H1 (cell line): ENCODE results near the gene APOBEC3G.

Experiments used
- CHD2 ChIP-seq: IDR thresholded peaks from 2 replicates; pipeline ENCODE4 v1.6.1; 2012; ENCODE audit warnings: low read length, improper control_type of control experiment
- EZH2 ChIP-seq: fragments of 200-600 bp; sonication (generic); IDR thresholded peaks from 2 replicates; pipeline ENCODE4 v1.7.1; 2012; ENCODE audit warnings: low read depth, mild to moderate bottlenecking, moderate library complexity, low read length, inconsistent platforms; ENCODE audit not compliant: severe bottlenecking
- NRF1 ChIP-seq: IDR thresholded peaks from 2 replicates; pipeline ENCODE4 v1.6.1; 2011; ENCODE audit warnings: mild to moderate bottlenecking, low read depth, low read length, improper control_type of control experiment
- RAD21 ChIP-seq, 2 experiments: IDR thresholded peaks in 1 of 2; conservative IDR thresholded peaks in 1 of 2; 2 replicates each; pipeline ENCODE4 v1.6.1; 2011; ENCODE audit warnings: low read depth in 2 of 2, low read length in 2 of 2, improper control_type of control experiment in 1 of 2, inconsistent platforms in 1 of 2, mild to moderate bottlenecking in 1 of 2, moderate library complexity in 1 of 2
- RFX5 ChIP-seq: IDR thresholded peaks from 2 replicates; pipeline ENCODE4 v1.6.1; 2011; ENCODE audit warnings: low read depth, low read length, improper control_type of control experiment, borderline replicate concordance
- TF ChIP-seq, protein P1 (sequence below), 3 experiments: IDR thresholded peaks; 1 replicate in 2 of 3; 2 replicates in 1 of 3; pipeline versions ENCODE4 v1.5.1 to v1.6.1; 2011; ENCODE audit warnings: low read length in 3 of 3, mild to moderate bottlenecking in 3 of 3, inconsistent platforms in 2 of 3, low read depth in 1 of 3, moderate library complexity in 1 of 3; ENCODE audit not compliant: insufficient read depth in 1 of 3; ENCODE audit errors: control extremely low read depth in 1 of 3
- TF ChIP-seq, protein P2 (sequence below): IDR thresholded peaks from 2 replicates; pipeline ENCODE4 v1.6.1; 2011; ENCODE audit warnings: low read depth, mild to moderate bottlenecking, low read length; ENCODE audit not compliant: insufficient read depth
- TF ChIP-seq, protein P3 (sequence below): IDR thresholded peaks from 2 replicates; pipeline ENCODE4 v1.6.1; 2011; ENCODE audit warnings: low read length, improper control_type of control experiment

DNA sequence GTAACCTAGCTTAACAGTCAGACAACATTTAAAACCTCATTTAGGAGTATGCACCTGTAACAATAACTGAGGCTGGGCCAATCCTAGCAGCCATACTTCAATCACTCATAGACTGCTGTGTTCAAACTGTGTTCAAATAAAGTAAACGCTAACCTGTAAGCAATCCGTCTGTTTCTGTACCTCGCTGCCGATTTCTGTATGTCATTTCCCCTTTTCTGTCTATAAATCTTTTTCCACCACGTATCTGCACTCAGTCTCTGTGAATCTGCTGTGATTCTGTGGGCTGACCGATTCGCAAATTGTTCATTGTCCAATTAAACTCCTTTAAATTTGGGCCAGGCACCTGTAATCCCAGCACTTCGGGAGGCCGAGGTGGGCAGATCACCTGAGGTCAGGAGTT, 32.3 kb downstream of the APOBEC3G start:
- TF ChIP-seq, protein P1, sequence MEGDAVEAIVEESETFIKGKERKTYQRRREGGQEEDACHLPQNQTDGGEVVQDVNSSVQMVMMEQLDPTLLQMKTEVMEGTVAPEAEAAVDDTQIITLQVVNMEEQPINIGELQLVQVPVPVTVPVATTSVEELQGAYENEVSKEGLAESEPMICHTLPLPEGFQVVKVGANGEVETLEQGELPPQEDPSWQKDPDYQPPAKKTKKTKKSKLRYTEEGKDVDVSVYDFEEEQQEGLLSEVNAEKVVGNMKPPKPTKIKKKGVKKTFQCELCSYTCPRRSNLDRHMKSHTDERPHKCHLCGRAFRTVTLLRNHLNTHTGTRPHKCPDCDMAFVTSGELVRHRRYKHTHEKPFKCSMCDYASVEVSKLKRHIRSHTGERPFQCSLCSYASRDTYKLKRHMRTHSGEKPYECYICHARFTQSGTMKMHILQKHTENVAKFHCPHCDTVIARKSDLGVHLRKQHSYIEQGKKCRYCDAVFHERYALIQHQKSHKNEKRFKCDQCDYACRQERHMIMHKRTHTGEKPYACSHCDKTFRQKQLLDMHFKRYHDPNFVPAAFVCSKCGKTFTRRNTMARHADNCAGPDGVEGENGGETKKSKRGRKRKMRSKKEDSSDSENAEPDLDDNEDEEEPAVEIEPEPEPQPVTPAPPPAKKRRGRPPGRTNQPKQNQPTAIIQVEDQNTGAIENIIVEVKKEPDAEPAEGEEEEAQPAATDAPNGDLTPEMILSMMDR (IDR thresholded peaks at IDR 0.05; ENCODE audit: control extremely low read depth in 1 of 3, insufficient read depth in 1 of 3, low read depth in 1 of 3, low read length in 3 of 3) = no peak
- no peak for TF ChIP-seq CHD2
- TF ChIP-seq NRF1 = no peak
- TF ChIP-seq, protein P2, sequence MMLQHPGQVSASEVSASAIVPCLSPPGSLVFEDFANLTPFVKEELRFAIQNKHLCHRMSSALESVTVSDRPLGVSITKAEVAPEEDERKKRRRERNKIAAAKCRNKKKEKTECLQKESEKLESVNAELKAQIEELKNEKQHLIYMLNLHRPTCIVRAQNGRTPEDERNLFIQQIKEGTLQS = no peak
- no peak for TF ChIP-seq EZH2
- TF ChIP-seq RFX5 = no peak
- TF ChIP-seq, protein P3, sequence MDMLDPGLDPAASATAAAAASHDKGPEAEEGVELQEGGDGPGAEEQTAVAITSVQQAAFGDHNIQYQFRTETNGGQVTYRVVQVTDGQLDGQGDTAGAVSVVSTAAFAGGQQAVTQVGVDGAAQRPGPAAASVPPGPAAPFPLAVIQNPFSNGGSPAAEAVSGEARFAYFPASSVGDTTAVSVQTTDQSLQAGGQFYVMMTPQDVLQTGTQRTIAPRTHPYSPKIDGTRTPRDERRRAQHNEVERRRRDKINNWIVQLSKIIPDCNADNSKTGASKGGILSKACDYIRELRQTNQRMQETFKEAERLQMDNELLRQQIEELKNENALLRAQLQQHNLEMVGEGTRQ = no peak
- TF ChIP-seq RAD21 (IDR thresholded peaks at IDR 0.05 in 1 of 2, conservative IDR thresholded peaks at IDR 0.05 in 1 of 2; ENCODE audit: low read depth in 2 of 2, low read length in 2 of 2) = no peak
